ENCODE results near the gene LONP2. TPM values are rescaled to one million over a fixed set of nuclear protein-coding genes. Genes with fewer than 3 reads are reported as not detected.

The LONP2 gene
- total and polyA plus RNA-seq, 2 experiments from 2014 or later = 42.5 to 48.1 TPM

- Histone ChIP-seq H3K36me3 (peaks cover 16% of the 10 kb centered on the region), H3K27me3 (no peaks in the 10 kb centered on the region), H3K9me3 (ENCODE audit: low read depth) (no peaks in the 10 kb centered on the region), H3K4me3 (no peak overlapping the region), H3K27ac (no peak overlapping the region), H3K4me1 (ENCODE audit: low read depth) (no peaks in the 10 kb centered on the region)
- TF ChIP-seq CTCF (IDR thresholded peaks at IDR 0.05; ENCODE audit: low read depth, low read length) = peak; percentile 7
- no peak for DNase-seq (ENCODE audit: low read depth in 1 of 2, low spot score in 1 of 2)
These were observed 27.6 kb downstream of the LONP2 start for GRCh38 chr16:48271728-48272127.

- peaks cover 16% of the 10 kb centered on the region for H3K36me3 ChIP-seq
- H3K4me1 ChIP-seq (ENCODE audit: low read depth) = no peaks in the 10 kb centered on the region
- no peak for TF ChIP-seq CTCF (IDR thresholded peaks at IDR 0.05; ENCODE audit: low read depth, low read length)
- no peak for DNase-seq (ENCODE audit: low read depth in 1 of 2, low spot score in 1 of 2)
- H3K27ac ChIP-seq = no peak overlapping the region
- H3K4me3 ChIP-seq = no peak overlapping the region
- no peaks in the 10 kb centered on the region for H3K27me3 ChIP-seq
- no peaks in the 10 kb centered on the region for H3K9me3 ChIP-seq (ENCODE audit: low read depth)
These were observed 28.8 kb downstream of the LONP2 start for GRCh38 chr16:48272837-48273421.

GRCh38 chr16:48274476-48274875 is 30.4 kb downstream of the LONP2 start:
- H3K4me1 ChIP-seq (ENCODE audit: low read depth) = peaks cover 3% of the 10 kb centered on the region
- no peak overlapping the region for H3K4me3 ChIP-seq
- no peak for DNase-seq (ENCODE audit: low read depth in 1 of 2, low spot score in 1 of 2)
- TF ChIP-seq CTCF (IDR thresholded peaks at IDR 0.05; ENCODE audit: low read depth, low read length) = no peak
- no peaks in the 10 kb centered on the region for H3K9me3 ChIP-seq (ENCODE audit: low read depth)
- H3K36me3 ChIP-seq = peaks cover 16% of the 10 kb centered on the region
- H3K27me3 ChIP-seq = no peaks in the 10 kb centered on the region
- no peak overlapping the region for H3K27ac ChIP-seq

- Histone ChIP-seq H3K4me3 (no peak overlapping the region), H3K9me3 (ENCODE audit: low read depth) (no peaks in the 10 kb centered on the region), H3K27me3 (no peaks in the 10 kb centered on the region), H3K36me3 (peaks cover 5% of the 10 kb centered on the region), H3K4me1 (ENCODE audit: low read depth) (peaks cover 6% of the 10 kb centered on the region), H3K27ac (no peak overlapping the region)
- no peak for DNase-seq (ENCODE audit: low read depth in 1 of 2, low spot score in 1 of 2)
- no peak for TF ChIP-seq CTCF (IDR thresholded peaks at IDR 0.05; ENCODE audit: low read depth, low read length)
These were observed 32.0 kb downstream of the LONP2 start for GRCh38 chr16:48276102-48276501.

GRCh38 chr16:48277158-48277557 is 33.1 kb downstream of the LONP2 start:
- H3K27ac ChIP-seq = no peak overlapping the region
- no peak overlapping the region for H3K4me3 ChIP-seq
- no peak for TF ChIP-seq CTCF (IDR thresholded peaks at IDR 0.05; ENCODE audit: low read depth, low read length)
- DNase-seq (ENCODE audit: low read depth in 1 of 2, low spot score in 1 of 2) = no peak
- no peaks in the 10 kb centered on the region for H3K27me3 ChIP-seq
- peaks cover 9% of the 10 kb centered on the region for H3K4me1 ChIP-seq (ENCODE audit: low read depth)
- peaks cover 1% of the 10 kb centered on the region for H3K36me3 ChIP-seq
- no peaks in the 10 kb centered on the region for H3K9me3 ChIP-seq (ENCODE audit: low read depth)

All from cardiac muscle cell (in vitro differentiated cells and primary cell).